Activated CD4-positive, CD25-positive, alpha-beta regulatory T cell (primary cell): Measurements from ENCODE around the gene COPS4.
"Not testable (repeated sequence)": the region's sequence is repeated elsewhere in the genome, so short reads cannot be mapped to it uniquely, and the experiment has no call there.

Source experiments
- DNase-seq, 4 experiments: peaks; one replicate each; lab custom pipeline; 2025; lab: John Stamatoyannopoulos, UW

The COPS4 gene

GRCh38 chr4:83023599-83023998 is 11.4 kb upstream of the COPS4 start:
- not testable (repeated sequence) for DNase-seq

- DNase-seq: no peak
These were observed 10.8 kb upstream of the COPS4 start for GRCh38 chr4:83024233-83024632.

- DNase-seq: no peak
These were observed 9.4 kb upstream of the COPS4 start for GRCh38 chr4:83025563-83025962.

GRCh38 chr4:83028976-83029375 is 6.0 kb upstream of the COPS4 start:
- no peak for DNase-seq

GRCh38 chr4:83029688-83030087 is 5.3 kb upstream of the COPS4 start:
- DNase-seq: no peak

GRCh38 chr4:83036991-83037665 is 2.1 kb downstream of the COPS4 start:
- DNase-seq: no peak

- no peak for DNase-seq
These were observed 5.3 kb downstream of the COPS4 start for GRCh38 chr4:83040269-83040668.

GRCh38 chr4:83043157-83043556 is 8.2 kb downstream of the COPS4 start:
- DNase-seq: not testable (repeated sequence)

GRCh38 chr4:83043801-83044407 is 8.9 kb downstream of the COPS4 start:
- no peak for DNase-seq

- DNase-seq: no peak
These were observed 11.9 kb downstream of the COPS4 start for GRCh38 chr4:83046693-83047473.

GRCh38 chr4:83048781-83049180 is 13.8 kb downstream of the COPS4 start:
- DNase-seq: not testable (repeated sequence)

- no peak for DNase-seq
These were observed 19.9 kb downstream of the COPS4 start for GRCh38 chr4:83054928-83055327.

- DNase-seq: no peak
These were observed 27.8 kb downstream of the COPS4 start for GRCh38 chr4:83062739-83063138.

GRCh38 chr4:83065266-83065665 is 30.3 kb downstream of the COPS4 start:
- no peak for DNase-seq

- no peak for DNase-seq
These were observed 32.2 kb downstream of the COPS4 start for GRCh38 chr4:83067058-83067639.

- DNase-seq: no peak
These were observed 36.1 kb downstream of the COPS4 start for GRCh38 chr4:83071116-83071515.

GRCh38 chr4:83074086-83074704 is 39.2 kb downstream of the COPS4 start:
- DNase-seq: peak in 2 of 4 experiments; percentile 12 to 27

- DNase-seq: not testable (repeated sequence)
These were observed 39.8 kb downstream of the COPS4 start for GRCh38 chr4:83074783-83075182.

- DNase-seq: no peak
These were observed 40.5 kb downstream of the COPS4 start for GRCh38 chr4:83075311-83076095.

GRCh38 chr4:83080561-83080960 is 45.6 kb downstream of the COPS4 start:
- DNase-seq: no peak

- DNase-seq: no peak
These were observed 47.8 kb downstream of the COPS4 start for GRCh38 chr4:83082777-83083176.
